ENCODE data around the gene PSMB3. TPM values are rescaled to one million over a fixed set of nuclear protein-coding genes. Genes with fewer than 3 reads are reported as not detected.

PSMB3 gene
- total RNA-seq, 1 experiment from 2014 or later, result 346 TPM

GRCh38 chr17:38705803-38706504, 46.6 kb upstream of the PSMB3 start:
- no TSS peak for BruUV-seq (replicated peaks)
- TF ChIP-seq CTCF (IDR thresholded peaks at IDR 0.05 in 2 of 3, conservative IDR thresholded peaks at IDR 0.05 in 1 of 3; ENCODE audit: borderline replicate concordance in 1 of 3, insufficient read depth in 1 of 3, low read depth in 2 of 3, low read length in 2 of 3) (no peak), MAX (IDR thresholded peaks at IDR 0.05) (peak; percentile 35), POLR2AphosphoS5 (IDR thresholded peaks at IDR 0.05; ENCODE audit: low read depth, low read length) (peak; percentile 43), TCF7L2 (IDR thresholded peaks at IDR 0.05; ENCODE audit: borderline replicate concordance, extremely low read depth, insufficient read depth, insufficient read length) (no peak), YY1 (IDR thresholded peaks at IDR 0.05; ENCODE audit: extremely low read depth, insufficient replicate concordance, low read depth, low read length) (no peak), POLR2A (IDR thresholded peaks at IDR 0.05; ENCODE audit: borderline replicate concordance, extremely low read depth, insufficient read depth, insufficient read length) (peak; percentile 17), SP1 (IDR thresholded peaks at IDR 0.05; ENCODE audit: low read depth) (no peak), ELF1 (IDR thresholded peaks at IDR 0.05; ENCODE audit: borderline replicate concordance, low read depth) (no peak; the same call in 1 of the 2 replicates), EGR1 (IDR thresholded peaks at IDR 0.05; ENCODE audit: low read depth) (no peak), ZBTB33 (IDR thresholded peaks at IDR 0.05; ENCODE audit: extremely low read depth, insufficient replicate concordance, low read length) (no peak), EZH2phosphoT487 (IDR thresholded peaks at IDR 0.05; ENCODE audit: borderline replicate concordance) (no peak), FOSL1 (IDR thresholded peaks at IDR 0.05; ENCODE audit: low read depth) (no peak), REST (IDR thresholded peaks at IDR 0.05; ENCODE audit: low read depth) (no peak)
- Histone ChIP-seq H3K4me3 (replicated peaks in 1 of 2; ENCODE audit: low read depth in 1 of 2, low read length in 2 of 2) (peak overlapping the region; percentile 77 to 91), H3K27me3 (ENCODE audit: insufficient read depth, low read length) (no peaks in the 10 kb centered on the region), H3K79me2 (ENCODE audit: insufficient read depth, low read length) (peaks cover 52% of the 10 kb centered on the region), H3K4me2 (ENCODE audit: low read length) (peak overlapping the region; percentile 96), H3K9me2 (ENCODE audit: insufficient read depth) (no peaks in the 10 kb centered on the region), H3K27ac (ENCODE audit: low read depth, low read length) (peak overlapping the region; percentile 99), H3K9ac (ENCODE audit: low read length) (peak overlapping the region; percentile 85), H2AFZ (ENCODE audit: low read depth, low read length, poor library complexity, severe bottlenecking) (no peak overlapping the region), H3K4me1 (ENCODE audit: control insufficient read depth in 1 of 2, insufficient read depth in 2 of 2, low read length in 2 of 2) (peaks cover 21 to 49% of the 10 kb centered on the region in 2 experiments), H3K36me3 (ENCODE audit: control insufficient read depth in 1 of 2, insufficient read depth in 2 of 2, low read length in 2 of 2) (peaks cover 11 to 30% of the 10 kb centered on the region in 2 experiments; a peak in 3 of 4 replicates), H3K9me3 (ENCODE audit: control insufficient read depth in 1 of 2, insufficient read depth in 1 of 2, low read depth in 1 of 2, low read length in 2 of 2) (no peaks in the 10 kb centered on the region), H4K20me1 (ENCODE audit: insufficient read depth) (no peaks in the 10 kb centered on the region)
- ChIA-PET CTCF (no interaction called here), POLR2A (interaction anchor here (0.6 to 1.4 kb wide), 2 partner anchors 29 to 41 kb away, joined by 3 to 4 read pairs; no protein-coding TSS in a partner anchor), RAD21 (ENCODE audit: low non-redundant PET in 1 of 2, low total read pairs in 2 of 2, uncharacterized antibody in 2 of 2, unreplicated experiment in 2 of 2) (no interaction called here)
- no peak for DNase-seq (ENCODE audit: low read depth, low spot score)
- ATAC-seq, result peak; percentile 9
- intact Hi-C loops (cut with micrococcal nuclease), result no loop called here

All from HCT116 (cell line).